Activated T-helper 17 cell treated with anti-CD3 and anti-CD28 coated beads, Interleukin-2, amount 50 U/mL, for 72 hours (primary cell): ENCODE measurements around the gene TEAD1. TPM values are rescaled to one million over a fixed set of nuclear protein-coding genes. Genes with fewer than 3 reads are reported as not detected.

Experiments used
- ATAC-seq: fragments of 150-1000 bp; cut with Tn5 transposase; replicated peaks from 2 replicates; pipeline ENCODE4 v1.10.0; 2021; ENCODE audit warnings: mild to moderate bottlenecking, moderate library complexity
- H3K27ac Mint-ChIP-seq: one replicate; pipeline ENCODE4 v1.8.0; 2022; ENCODE audit warnings: mixed read lengths
- H3K27me3 Mint-ChIP-seq: one replicate; pipeline ENCODE4 v1.8.0; 2022; ENCODE audit warnings: mixed read lengths
- H3K36me3 Mint-ChIP-seq: one replicate; pipeline ENCODE4 v1.8.0; 2022; ENCODE audit warnings: low read depth, mild to moderate bottlenecking, mixed read lengths
- H3K4me1 Mint-ChIP-seq: one replicate; pipeline ENCODE4 v1.8.0; 2022; ENCODE audit warnings: mixed read lengths
- H3K4me3 Mint-ChIP-seq: one replicate; pipeline ENCODE4 v1.8.0; 2022; ENCODE audit warnings: mild to moderate bottlenecking, mixed read lengths
- H3K9me3 Mint-ChIP-seq: one replicate; pipeline ENCODE4 v1.8.0; 2022; ENCODE audit warnings: mixed read lengths
- total RNA-seq, 2 donors: library from RNA; stranded (reverse); gene quantifications; one replicate each; pipeline ENCODE4 v1.2.3, GENCODE V29; 2022

TEAD1 gene
- total RNA-seq, 2 donors from 2014 or later = 1.2 to 1.6 TPM

DNA sequence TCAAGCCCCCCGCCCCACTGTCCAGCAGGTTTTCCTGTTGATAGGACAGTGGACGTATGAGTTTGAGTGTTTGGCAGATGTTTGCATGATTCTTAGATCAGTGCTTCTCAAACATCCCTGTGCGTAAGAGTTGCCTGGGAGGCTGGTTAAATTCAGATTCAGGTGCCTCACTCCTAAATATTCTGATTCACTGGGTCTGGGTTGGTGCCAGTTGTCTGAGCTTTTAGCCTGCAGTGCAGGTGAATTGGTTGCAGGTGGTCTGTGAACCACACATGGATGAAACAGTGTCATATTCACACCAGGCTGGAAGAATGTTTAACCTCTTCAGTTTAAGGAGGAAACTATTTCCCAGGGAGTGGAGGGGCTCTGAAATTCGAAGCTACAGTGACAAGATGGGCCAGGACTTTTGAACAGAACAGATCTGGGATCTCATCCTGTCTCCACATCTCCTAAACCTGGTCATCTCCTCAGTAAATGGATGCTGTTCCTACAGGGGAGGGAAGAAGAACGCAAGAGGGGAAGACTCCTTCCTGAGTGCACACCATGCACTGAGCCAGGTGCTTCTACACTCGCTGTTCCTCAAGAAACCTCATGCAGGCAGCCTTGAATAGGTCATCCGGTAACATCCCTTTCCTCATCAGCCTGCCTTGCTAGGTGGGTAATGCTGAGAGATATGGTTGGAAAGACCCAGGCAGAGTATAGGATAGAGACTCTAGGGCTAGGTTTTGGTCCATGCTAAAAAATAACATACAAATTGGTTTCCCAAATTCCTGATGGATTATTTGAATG, 47.8 kb downstream of the TEAD1 start:
- H3K36me3 Mint-ChIP-seq = no peaks in the 10 kb centered on the region
- peaks cover 49% of the 10 kb centered on the region for H3K27me3 Mint-ChIP-seq
- H3K4me3 Mint-ChIP-seq = no peak overlapping the region
- peaks cover 11% of the 10 kb centered on the region for H3K4me1 Mint-ChIP-seq
- no peak overlapping the region for H3K27ac Mint-ChIP-seq
- no peak for ATAC-seq
- no peaks in the 10 kb centered on the region for H3K9me3 Mint-ChIP-seq

DNA sequence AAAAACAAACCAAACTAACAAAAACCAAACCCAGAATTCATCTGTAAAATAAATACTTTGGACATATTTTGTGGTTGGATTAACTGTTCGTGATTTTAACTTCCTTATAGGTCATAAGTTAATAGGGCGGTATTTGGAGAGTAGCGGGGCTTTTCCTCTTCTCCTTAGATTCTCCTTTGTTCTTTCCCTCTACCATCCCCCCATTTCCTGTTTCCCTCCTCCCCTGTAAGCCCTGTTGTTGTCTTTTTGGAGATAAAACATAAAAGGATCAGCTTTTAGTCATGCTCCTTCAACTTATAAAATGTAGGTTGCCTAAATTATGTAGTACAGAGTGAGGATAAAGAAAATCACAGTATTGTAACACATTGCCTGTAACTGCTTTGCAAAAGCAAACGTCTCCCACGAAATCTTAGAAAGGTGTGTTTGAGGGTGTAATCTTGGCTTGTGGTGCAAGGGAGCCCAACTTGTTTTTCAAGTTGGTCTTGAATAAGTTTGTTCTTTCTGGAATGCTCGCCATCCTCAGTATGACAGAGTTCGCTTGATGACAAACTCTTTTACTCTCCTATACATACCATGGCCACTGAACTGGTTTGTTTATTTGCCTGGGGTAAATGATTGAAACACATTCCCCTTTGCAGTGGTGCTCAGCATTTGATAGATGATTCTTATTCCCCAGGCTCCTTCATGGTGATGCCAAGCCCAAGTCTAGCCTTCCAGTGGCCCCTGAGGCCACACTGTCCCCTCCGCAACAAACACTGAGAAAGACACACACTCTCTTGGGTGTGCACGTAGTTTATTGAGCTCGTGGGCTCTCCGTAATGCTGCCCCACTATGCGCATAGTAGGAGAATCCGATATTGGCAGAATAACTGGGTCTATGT, 49.4 kb downstream of the TEAD1 start:
- Mint-ChIP-seq H3K4me1 (no peaks in the 10 kb centered on the region), H3K27ac (no peak overlapping the region), H3K36me3 (no peaks in the 10 kb centered on the region), H3K27me3 (peaks cover 46% of the 10 kb centered on the region), H3K4me3 (no peak overlapping the region), H3K9me3 (no peaks in the 10 kb centered on the region)
- no peak for ATAC-seq

GRCh38 chr11:12724301-12725054, 50.3 kb downstream of the TEAD1 start:
- Mint-ChIP-seq H3K27ac (no peak overlapping the region), H3K4me1 (no peaks in the 10 kb centered on the region), H3K36me3 (no peaks in the 10 kb centered on the region), H3K9me3 (no peaks in the 10 kb centered on the region), H3K27me3 (peaks cover 49% of the 10 kb centered on the region), H3K4me3 (no peak overlapping the region)
- no peak for ATAC-seq

GRCh38 chr11:12725055-12725862, 51.0 kb downstream of the TEAD1 start:
- no peak for ATAC-seq
- Mint-ChIP-seq H3K4me1 (no peaks in the 10 kb centered on the region), H3K36me3 (no peaks in the 10 kb centered on the region), H3K27me3 (peaks cover 42% of the 10 kb centered on the region), H3K27ac (no peak overlapping the region), H3K4me3 (no peak overlapping the region), H3K9me3 (no peaks in the 10 kb centered on the region)

DNA sequence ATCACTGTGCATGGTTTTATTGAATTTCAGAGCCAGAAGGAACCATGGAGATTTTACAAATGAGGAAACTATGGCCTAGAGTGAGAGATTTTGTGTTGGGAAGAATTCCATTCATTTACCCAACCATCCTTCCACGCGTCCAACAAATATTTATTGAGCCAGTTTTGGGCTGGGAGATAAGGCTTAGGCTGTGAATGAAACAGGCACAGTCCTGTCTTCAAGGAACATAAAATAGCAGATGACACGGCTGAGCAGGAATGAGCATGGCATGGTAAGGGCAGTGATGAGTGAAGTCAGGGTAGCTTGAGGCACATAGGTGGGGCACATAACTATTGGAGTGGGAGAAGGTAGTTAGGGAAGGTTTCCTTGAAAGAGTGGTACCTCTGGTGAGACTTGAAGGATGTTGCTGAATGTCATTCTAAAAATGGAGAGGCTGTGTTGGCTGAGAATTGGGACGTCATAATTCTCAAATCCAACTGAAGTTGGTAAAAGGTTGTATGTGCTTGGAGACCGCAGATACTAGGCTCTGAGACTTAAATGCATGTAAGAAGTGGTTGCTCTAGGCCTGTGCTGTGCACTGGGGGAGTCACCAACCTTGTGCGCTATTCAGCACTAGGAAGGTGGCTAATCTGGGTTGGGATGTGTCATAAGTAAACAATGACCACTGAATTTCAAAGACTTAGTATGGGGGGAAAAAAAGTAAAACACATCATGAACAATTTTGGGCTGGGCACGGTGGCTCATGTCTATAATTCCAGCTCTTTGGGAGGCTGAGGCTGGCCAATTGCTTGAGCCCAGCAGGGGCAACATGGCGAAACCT, 51.9 kb downstream of the TEAD1 start:
- Mint-ChIP-seq H3K27me3 (peaks cover 35% of the 10 kb centered on the region), H3K9me3 (no peaks in the 10 kb centered on the region), H3K27ac (no peak overlapping the region), H3K36me3 (no peaks in the 10 kb centered on the region), H3K4me1 (no peaks in the 10 kb centered on the region), H3K4me3 (no peak overlapping the region)
- no peak for ATAC-seq

DNA sequence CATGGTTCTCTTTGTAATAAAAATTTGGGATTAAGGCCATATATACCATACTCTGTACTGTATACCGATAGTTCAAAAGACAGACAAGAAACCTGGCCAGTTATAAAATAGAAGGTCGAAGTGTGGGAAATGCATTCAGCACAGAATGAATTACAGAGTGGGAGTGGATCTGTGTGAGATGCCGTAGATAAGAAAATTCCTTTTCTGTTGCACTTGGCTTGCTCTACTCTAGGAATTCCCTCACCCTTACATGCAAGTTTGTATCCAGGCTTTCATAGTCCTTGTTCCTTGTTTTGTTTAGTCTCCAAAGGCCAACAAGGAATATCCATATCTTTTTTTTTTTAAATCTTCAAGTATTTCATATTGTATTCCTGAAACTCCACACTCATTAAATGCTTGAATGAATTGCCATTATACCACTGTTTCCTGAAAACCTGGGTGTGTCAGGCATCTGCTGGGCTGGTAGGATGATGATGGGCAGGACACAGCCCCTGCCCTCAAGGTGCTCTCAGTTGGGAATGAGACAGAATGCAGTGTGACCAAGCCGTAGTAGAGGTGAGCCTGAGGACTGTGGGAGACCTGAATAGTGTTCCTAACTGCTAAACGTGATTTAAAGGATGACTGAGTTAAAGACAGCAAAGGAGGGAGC, 53.5 kb downstream of the TEAD1 start:
- Mint-ChIP-seq H3K27ac (no peak overlapping the region), H3K27me3 (peaks cover 27% of the 10 kb centered on the region), H3K36me3 (no peaks in the 10 kb centered on the region)

DNA sequence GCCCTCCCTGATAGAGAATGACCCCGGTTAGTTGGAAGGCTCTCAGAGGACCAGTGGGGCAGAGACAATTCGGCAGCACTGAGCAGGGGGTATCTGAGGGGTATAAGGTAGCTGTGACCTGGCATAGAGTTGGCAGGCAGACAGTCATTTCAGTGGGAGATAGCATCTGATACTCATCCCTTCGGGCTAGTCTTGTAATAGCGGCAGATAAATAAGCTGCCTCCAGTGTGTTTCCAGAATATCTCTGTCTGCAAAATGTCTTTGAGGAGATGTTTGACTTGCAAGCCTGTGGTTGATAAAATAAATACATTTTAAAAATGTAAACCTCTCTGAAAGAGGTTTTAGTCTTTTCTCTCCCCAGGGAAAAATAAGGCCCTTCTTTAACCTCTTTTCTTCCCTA, 54.2 kb downstream of the TEAD1 start:
- Mint-ChIP-seq H3K27me3 (peaks cover 24% of the 10 kb centered on the region), H3K36me3 (no peaks in the 10 kb centered on the region)
- ATAC-seq = no peak

More for the DNA sequence above, 53.5 kb downstream of the TEAD1 start:
- no peak for ATAC-seq
- no peaks in the 10 kb centered on the region for H3K9me3 Mint-ChIP-seq
- H3K4me3 Mint-ChIP-seq = no peak overlapping the region
- no peaks in the 10 kb centered on the region for H3K4me1 Mint-ChIP-seq

DNA sequence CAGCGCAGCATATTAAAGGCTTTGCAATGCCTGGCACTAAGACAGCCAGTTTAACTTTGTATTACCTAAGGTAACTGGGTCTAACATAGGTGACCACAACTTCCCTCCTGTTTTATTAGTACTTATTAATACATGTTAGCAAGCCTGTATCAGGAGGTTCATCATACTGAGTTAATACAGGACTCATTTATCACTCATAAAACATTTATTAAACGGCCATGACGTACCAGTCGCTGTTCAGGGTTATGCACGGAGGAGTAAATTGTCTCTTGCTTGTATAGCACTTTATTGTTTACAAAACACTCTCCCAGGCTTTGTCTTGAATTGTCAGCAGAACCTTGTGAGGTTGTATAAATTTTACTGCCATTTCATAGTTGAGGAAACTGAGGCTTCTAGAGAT, 55.7 kb downstream of the TEAD1 start:
- peaks cover 15% of the 10 kb centered on the region for H3K27me3 Mint-ChIP-seq
- no peaks in the 10 kb centered on the region for H3K9me3 Mint-ChIP-seq
- no peak for ATAC-seq
- no peaks in the 10 kb centered on the region for H3K36me3 Mint-ChIP-seq
- H3K27ac Mint-ChIP-seq = no peak overlapping the region
- no peaks in the 10 kb centered on the region for H3K4me1 Mint-ChIP-seq
- no peak overlapping the region for H3K4me3 Mint-ChIP-seq

More for the DNA sequence above, 54.2 kb downstream of the TEAD1 start:
- Mint-ChIP-seq H3K4me3 (no peak overlapping the region), H3K4me1 (no peaks in the 10 kb centered on the region), H3K9me3 (no peaks in the 10 kb centered on the region), H3K27ac (no peak overlapping the region)

GRCh38 chr11:12731841-12732336, 57.7 kb downstream of the TEAD1 start:
- no peak for ATAC-seq
- no peaks in the 10 kb centered on the region for H3K36me3 Mint-ChIP-seq

GRCh38 chr11:12733091-12733490, 58.9 kb downstream of the TEAD1 start:
- ATAC-seq = no peak
- Mint-ChIP-seq H3K4me3 (no peak overlapping the region), H3K36me3 (no peaks in the 10 kb centered on the region), H3K9me3 (no peaks in the 10 kb centered on the region), H3K4me1 (no peaks in the 10 kb centered on the region), H3K27ac (no peak overlapping the region), H3K27me3 (peaks cover 8% of the 10 kb centered on the region)

More at GRCh38 chr11:12731841-12732336, 57.7 kb downstream of the TEAD1 start:
- H3K4me1 Mint-ChIP-seq = no peaks in the 10 kb centered on the region
- peaks cover 11% of the 10 kb centered on the region for H3K27me3 Mint-ChIP-seq
- no peak overlapping the region for H3K4me3 Mint-ChIP-seq
- H3K27ac Mint-ChIP-seq = no peak overlapping the region
- H3K9me3 Mint-ChIP-seq = no peaks in the 10 kb centered on the region

- Mint-ChIP-seq H3K27me3 (peaks cover 11% of the 10 kb centered on the region), H3K36me3 (no peaks in the 10 kb centered on the region), H3K9me3 (no peaks in the 10 kb centered on the region), H3K27ac (no peak overlapping the region), H3K4me1 (no peaks in the 10 kb centered on the region), H3K4me3 (no peak overlapping the region)
- ATAC-seq = no peak
Measured at GRCh38 chr11:12734625-12735024, 60.4 kb downstream of the TEAD1 start.

- Mint-ChIP-seq H3K27me3 (peaks cover 16% of the 10 kb centered on the region), H3K4me3 (no peak overlapping the region), H3K36me3 (no peaks in the 10 kb centered on the region), H3K4me1 (no peaks in the 10 kb centered on the region), H3K9me3 (no peaks in the 10 kb centered on the region), H3K27ac (no peak overlapping the region)
- ATAC-seq = no peak
Measured at GRCh38 chr11:12735262-12735661, 61.0 kb downstream of the TEAD1 start.

GRCh38 chr11:12737024-12737423, 62.8 kb downstream of the TEAD1 start:
- Mint-ChIP-seq H3K36me3 (no peaks in the 10 kb centered on the region), H3K4me3 (no peak overlapping the region), H3K4me1 (no peaks in the 10 kb centered on the region), H3K27ac (no peak overlapping the region), H3K27me3 (peaks cover 24% of the 10 kb centered on the region), H3K9me3 (no peaks in the 10 kb centered on the region)
- ATAC-seq = no peak
